ENCODE results near the gene PLEKHA8.

- TF ChIP-seq EZH2 (IDR thresholded peaks at IDR 0.05; ENCODE audit: insufficient read depth, poor library complexity, severe bottlenecking): no peak
- TF ChIP-seq EZH2phosphoT487 (IDR thresholded peaks at IDR 0.05; ENCODE audit: insufficient read depth, low read depth): no peak
Observed at GRCh38 chr7:29989257-29989995, 38.8 kb upstream of the PLEKHA8 start, which contains the start of gene SCRN1.
